ENCODE data around the gene KLHL13. TPM values are rescaled to one million over a fixed set of nuclear protein-coding genes. Genes with fewer than 3 reads are reported as not detected.
"Not testable (repeated sequence)": the region's sequence is repeated elsewhere in the genome, so short reads cannot be mapped to it uniquely, and the experiment has no call there.

The KLHL13 gene, protein sequence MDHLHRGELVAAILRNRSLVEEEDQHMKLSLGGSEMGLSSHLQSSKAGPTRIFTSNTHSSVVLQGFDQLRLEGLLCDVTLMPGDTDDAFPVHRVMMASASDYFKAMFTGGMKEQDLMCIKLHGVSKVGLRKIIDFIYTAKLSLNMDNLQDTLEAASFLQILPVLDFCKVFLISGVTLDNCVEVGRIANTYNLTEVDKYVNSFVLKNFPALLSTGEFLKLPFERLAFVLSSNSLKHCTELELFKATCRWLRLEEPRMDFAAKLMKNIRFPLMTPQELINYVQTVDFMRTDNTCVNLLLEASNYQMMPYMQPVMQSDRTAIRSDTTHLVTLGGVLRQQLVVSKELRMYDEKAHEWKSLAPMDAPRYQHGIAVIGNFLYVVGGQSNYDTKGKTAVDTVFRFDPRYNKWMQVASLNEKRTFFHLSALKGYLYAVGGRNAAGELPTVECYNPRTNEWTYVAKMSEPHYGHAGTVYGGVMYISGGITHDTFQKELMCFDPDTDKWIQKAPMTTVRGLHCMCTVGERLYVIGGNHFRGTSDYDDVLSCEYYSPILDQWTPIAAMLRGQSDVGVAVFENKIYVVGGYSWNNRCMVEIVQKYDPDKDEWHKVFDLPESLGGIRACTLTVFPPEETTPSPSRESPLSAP
- 1 to 10 TPM; 1.6 to 3.0 TPM for polyA plus RNA-seq

- H3K27me3 ChIP-seq (ENCODE audit: control insufficient read depth in 1 of 2, insufficient read depth in 2 of 2, low read length in 2 of 2), result no peaks in the 10 kb centered on the region
- no peaks in the 10 kb centered on the region for H3K9me3 ChIP-seq (ENCODE audit: control insufficient read depth in 2 of 2, insufficient read depth in 1 of 2, low read depth in 1 of 2, low read length in 1 of 2)
- peak within 1 kb of the TSS; percentile 51 to 59 for H3K27ac ChIP-seq (ENCODE audit: low read depth in 2 of 2, low read length in 1 of 2)
- H3K4me1 ChIP-seq (ENCODE audit: control insufficient read depth in 2 of 2, insufficient read depth in 2 of 2, low read length in 1 of 2), result no peaks in the 10 kb centered on the region
- WGBS, 2 donors, result 2 to 29% methylated on average over 30 to 41 of the region's 42 CpGs
- peak within 1 kb of the TSS; percentile 42 to 63 for H3K4me3 ChIP-seq (ENCODE audit: low read depth in 1 of 2, low read length in 2 of 2)
- no peaks in the 10 kb centered on the region for H3K36me3 ChIP-seq (ENCODE audit: control insufficient read depth in 2 of 2, insufficient read depth in 2 of 2, low read length in 1 of 2)
Observed at GRCh38 chrX:118116713-118117550, at the start of gene KLHL13. Gene KLHL13, minus strand, starts transcription at chrX:118116810. Its CDS starts 88,337 bp downstream, at chrX:118028473.

- Histone ChIP-seq H3K4me3 (ENCODE audit: low read depth in 1 of 2, low read length in 2 of 2) (no peak overlapping the region), H3K4me1 (ENCODE audit: control insufficient read depth in 2 of 2, insufficient read depth in 2 of 2, low read length in 1 of 2) (no peaks in the 10 kb centered on the region), H3K36me3 (ENCODE audit: control insufficient read depth in 2 of 2, insufficient read depth in 2 of 2, low read length in 1 of 2) (no peaks in the 10 kb centered on the region), H3K9me3 (ENCODE audit: control insufficient read depth in 2 of 2, insufficient read depth in 1 of 2, low read depth in 1 of 2, low read length in 1 of 2) (no peaks in the 10 kb centered on the region), H3K27me3 (ENCODE audit: control insufficient read depth in 1 of 2, insufficient read depth in 2 of 2, low read length in 2 of 2) (no peaks in the 10 kb centered on the region), H3K27ac (ENCODE audit: low read depth in 2 of 2, low read length in 1 of 2) (no peak overlapping the region)
- 79 to 87% methylated on average over 1 of the region's 1 CpG for WGBS, 2 donors
Observed at GRCh38 chrX:118164138-118164537, 47.5 kb upstream of the KLHL13 start.

DNA sequence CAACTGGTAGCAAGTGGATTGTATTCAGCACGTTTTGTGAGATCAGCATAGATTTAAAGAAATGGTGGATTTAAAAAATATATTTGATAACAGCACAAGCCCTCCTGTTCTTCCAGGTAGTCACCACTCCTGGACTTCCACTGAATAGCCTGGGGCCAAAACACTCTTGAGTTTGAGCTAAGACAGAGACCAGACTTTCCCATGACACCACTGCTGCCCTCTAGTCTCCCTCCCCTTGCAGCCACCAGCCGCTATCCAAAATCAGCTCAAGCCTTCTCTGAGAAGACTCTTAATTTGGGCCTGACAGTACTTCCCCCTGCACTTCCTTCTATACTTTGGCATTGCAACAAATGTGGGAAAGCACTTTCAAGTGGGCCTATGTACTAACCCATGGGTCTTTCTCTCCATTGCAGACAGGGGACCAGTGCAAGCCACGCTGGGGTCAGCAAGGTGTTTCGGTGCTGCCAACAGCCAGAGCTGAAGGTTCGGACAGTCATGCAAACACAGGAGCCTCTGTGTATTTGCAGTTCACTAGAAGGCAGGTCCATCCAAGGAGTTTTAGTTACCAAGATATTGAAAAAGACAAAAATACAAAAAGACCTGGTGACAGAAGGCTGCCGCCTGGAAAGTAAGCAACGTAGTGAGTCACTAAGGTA, 40.5 kb upstream of the KLHL13 start:
- no peaks in the 10 kb centered on the region for H3K9me3 ChIP-seq (ENCODE audit: control insufficient read depth in 2 of 2, insufficient read depth in 1 of 2, low read depth in 1 of 2, low read length in 1 of 2)
- H3K27ac ChIP-seq (ENCODE audit: low read depth in 2 of 2, low read length in 1 of 2), result no peak overlapping the region
- no peaks in the 10 kb centered on the region for H3K27me3 ChIP-seq (ENCODE audit: control insufficient read depth in 1 of 2, insufficient read depth in 2 of 2, low read length in 2 of 2)
- no peaks in the 10 kb centered on the region for H3K4me1 ChIP-seq (ENCODE audit: control insufficient read depth in 2 of 2, insufficient read depth in 2 of 2, low read length in 1 of 2)
- WGBS, 2 donors, result 80 to 92% methylated on average over 7 of the region's 7 CpGs
- H3K36me3 ChIP-seq (ENCODE audit: control insufficient read depth in 2 of 2, insufficient read depth in 2 of 2, low read length in 1 of 2), result no peaks in the 10 kb centered on the region
- no peak overlapping the region for H3K4me3 ChIP-seq (ENCODE audit: low read depth in 1 of 2, low read length in 2 of 2)

- H3K36me3 ChIP-seq (ENCODE audit: control insufficient read depth in 2 of 2, insufficient read depth in 2 of 2, low read length in 1 of 2), result no peaks in the 10 kb centered on the region
- H3K27me3 ChIP-seq (ENCODE audit: control insufficient read depth in 1 of 2, insufficient read depth in 2 of 2, low read length in 2 of 2), result no peaks in the 10 kb centered on the region
- no peaks in the 10 kb centered on the region for H3K4me1 ChIP-seq (ENCODE audit: control insufficient read depth in 2 of 2, insufficient read depth in 2 of 2, low read length in 1 of 2)
- no peak overlapping the region for H3K4me3 ChIP-seq (ENCODE audit: low read depth in 1 of 2, low read length in 2 of 2)
- H3K9me3 ChIP-seq (ENCODE audit: control insufficient read depth in 2 of 2, insufficient read depth in 1 of 2, low read depth in 1 of 2, low read length in 1 of 2), result no peaks in the 10 kb centered on the region
- H3K27ac ChIP-seq (ENCODE audit: low read depth in 2 of 2, low read length in 1 of 2), result no peak overlapping the region
- WGBS, 2 donors, result 72 to 90% methylated on average over 6 of the region's 6 CpGs
Observed at GRCh38 chrX:118156254-118156952, 39.8 kb upstream of the KLHL13 start.

GRCh38 chrX:118153270-118153669, 36.7 kb upstream of the KLHL13 start:
- no peak overlapping the region for H3K4me3 ChIP-seq (ENCODE audit: low read depth in 1 of 2, low read length in 2 of 2)
- H3K27ac ChIP-seq (ENCODE audit: low read depth in 2 of 2, low read length in 1 of 2), result no peak overlapping the region
- H3K36me3 ChIP-seq (ENCODE audit: control insufficient read depth in 2 of 2, insufficient read depth in 2 of 2, low read length in 1 of 2), result no peaks in the 10 kb centered on the region
- H3K27me3 ChIP-seq (ENCODE audit: control insufficient read depth in 1 of 2, insufficient read depth in 2 of 2, low read length in 2 of 2), result peaks cover 0 to 3% of the 10 kb centered on the region in 2 donors
- WGBS, 2 donors, result 75 to 78% methylated on average over 1 of the region's 1 CpG
- H3K4me1 ChIP-seq (ENCODE audit: control insufficient read depth in 2 of 2, insufficient read depth in 2 of 2, low read length in 1 of 2), result no peaks in the 10 kb centered on the region
- no peaks in the 10 kb centered on the region for H3K9me3 ChIP-seq (ENCODE audit: control insufficient read depth in 2 of 2, insufficient read depth in 1 of 2, low read depth in 1 of 2, low read length in 1 of 2)

DNA sequence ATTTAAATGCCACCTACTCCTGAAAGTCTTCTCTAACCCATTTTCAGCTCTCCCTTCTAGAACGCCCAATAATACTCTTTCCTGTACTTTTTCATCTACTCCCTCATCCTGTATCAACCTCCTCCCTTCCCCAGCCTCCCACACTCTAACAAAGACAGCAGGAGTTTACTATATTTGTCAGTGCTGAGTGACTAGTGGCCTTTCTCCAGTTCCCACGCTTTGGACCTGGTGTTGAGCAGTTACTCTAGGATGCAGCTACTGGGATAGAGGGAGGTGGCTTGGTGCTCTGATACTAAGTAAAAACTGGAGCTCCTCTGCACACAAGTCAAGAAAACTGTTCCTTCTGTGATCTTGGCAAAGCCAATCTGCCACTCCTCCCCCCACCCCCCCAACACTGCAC, 36.1 kb upstream of the KLHL13 start:
- WGBS, 2 donors, result 73 to 80% methylated on average over 2 of the region's 2 CpGs
- H3K27me3 ChIP-seq (ENCODE audit: control insufficient read depth in 1 of 2, insufficient read depth in 2 of 2, low read length in 2 of 2), result peaks cover 0 to 3% of the 10 kb centered on the region in 2 donors
- H3K4me3 ChIP-seq (ENCODE audit: low read depth in 1 of 2, low read length in 2 of 2), result no peak overlapping the region
- no peaks in the 10 kb centered on the region for H3K4me1 ChIP-seq (ENCODE audit: control insufficient read depth in 2 of 2, insufficient read depth in 2 of 2, low read length in 1 of 2)
- no peak overlapping the region for H3K27ac ChIP-seq (ENCODE audit: low read depth in 2 of 2, low read length in 1 of 2)
- H3K9me3 ChIP-seq (ENCODE audit: control insufficient read depth in 2 of 2, insufficient read depth in 1 of 2, low read depth in 1 of 2, low read length in 1 of 2), result no peaks in the 10 kb centered on the region
- H3K36me3 ChIP-seq (ENCODE audit: control insufficient read depth in 2 of 2, insufficient read depth in 2 of 2, low read length in 1 of 2), result no peaks in the 10 kb centered on the region

- Histone ChIP-seq H3K9me3 (ENCODE audit: control insufficient read depth in 2 of 2, insufficient read depth in 1 of 2, low read depth in 1 of 2, low read length in 1 of 2) (no peaks in the 10 kb centered on the region), H3K4me3 (ENCODE audit: low read depth in 1 of 2, low read length in 2 of 2) (no peak overlapping the region), H3K27ac (ENCODE audit: low read depth in 2 of 2, low read length in 1 of 2) (no peak overlapping the region), H3K27me3 (ENCODE audit: control insufficient read depth in 1 of 2, insufficient read depth in 2 of 2, low read length in 2 of 2) (peaks cover 0 to 3% of the 10 kb centered on the region in 2 donors), H3K36me3 (ENCODE audit: control insufficient read depth in 2 of 2, insufficient read depth in 2 of 2, low read length in 1 of 2) (no peaks in the 10 kb centered on the region), H3K4me1 (ENCODE audit: control insufficient read depth in 2 of 2, insufficient read depth in 2 of 2, low read length in 1 of 2) (no peaks in the 10 kb centered on the region)
- 61 to 66% methylated on average over 1 of the region's 1 CpG for WGBS, 2 donors
Observed at GRCh38 chrX:118148737-118149136, 32.1 kb upstream of the KLHL13 start.

GRCh38 chrX:118147771-118148170, 31.2 kb upstream of the KLHL13 start:
- not testable (repeated sequence) for H3K4me1 ChIP-seq (ENCODE audit: control insufficient read depth in 2 of 2, insufficient read depth in 2 of 2, low read length in 1 of 2); H3K9me3 ChIP-seq (ENCODE audit: control insufficient read depth in 2 of 2, insufficient read depth in 1 of 2, low read depth in 1 of 2, low read length in 1 of 2); H3K4me3 ChIP-seq (ENCODE audit: low read depth in 1 of 2, low read length in 2 of 2); H3K27me3 ChIP-seq (ENCODE audit: control insufficient read depth in 1 of 2, insufficient read depth in 2 of 2, low read length in 2 of 2); H3K36me3 ChIP-seq (ENCODE audit: control insufficient read depth in 2 of 2, insufficient read depth in 2 of 2, low read length in 1 of 2); H3K27ac ChIP-seq (ENCODE audit: low read depth in 2 of 2, low read length in 1 of 2)
- WGBS, 2 donors, result 92 to 99% methylated on average over 3 of the region's 3 CpGs

- H3K27me3 ChIP-seq (ENCODE audit: control insufficient read depth in 1 of 2, insufficient read depth in 2 of 2, low read length in 2 of 2), result no peaks in the 10 kb centered on the region
- H3K27ac ChIP-seq (ENCODE audit: low read depth in 2 of 2, low read length in 1 of 2), result no peak overlapping the region
- no peaks in the 10 kb centered on the region for H3K36me3 ChIP-seq (ENCODE audit: control insufficient read depth in 2 of 2, insufficient read depth in 2 of 2, low read length in 1 of 2)
- WGBS, 2 donors, result 63 to 90% methylated on average over 3 of the region's 3 CpGs
- H3K4me3 ChIP-seq (ENCODE audit: low read depth in 1 of 2, low read length in 2 of 2), result no peak overlapping the region
- H3K4me1 ChIP-seq (ENCODE audit: control insufficient read depth in 2 of 2, insufficient read depth in 2 of 2, low read length in 1 of 2), result no peaks in the 10 kb centered on the region
- H3K9me3 ChIP-seq (ENCODE audit: control insufficient read depth in 2 of 2, insufficient read depth in 1 of 2, low read depth in 1 of 2, low read length in 1 of 2), result no peaks in the 10 kb centered on the region
Observed at GRCh38 chrX:118143578-118143977, 27.0 kb upstream of the KLHL13 start.

Data from esophagus (tissue), 2 donors.